K562 (cell line): ENCODE data around the gene ANKMY1. TPM values are rescaled to one million over a fixed set of nuclear protein-coding genes. Genes with fewer than 3 reads are reported as not detected.

Experiments
- ATAC-seq: fragments of 200-7000 bp; cut with Tn5 transposase; 3 replicates; pipeline ENCODE4 v1.9.1; 2020; ENCODE audit warnings: moderate library complexity
- BruUV-seq: library from RNA; stranded (reverse); fragments of 400-500 nt; replicated peaks from 2 replicates; lab custom pipeline; 2021; lab: Mats Ljungman, UMichigan
- CTCF ChIA-PET: fragments of 300-600 bp; formaldehyde crosslinking; extraction: SDS; loops from one replicate; lab custom pipeline; 2021; ENCODE audit warnings: low intra/inter-chr PET ratio; lab: Yijun Ruan, JAX
- POLR2A ChIA-PET: fragments of 300-600, 350-650 bp; sonication (Branson Sonifier 250); formaldehyde crosslinking; extraction: SDS; loops from one replicate; lab custom pipeline; 2021; ENCODE audit warnings: antibody characterized with exemption, inconsistent platforms; lab: Yijun Ruan, JAX
- DNase-seq, 4 experiments: peaks; one replicate each; pipeline versions ENCODE4 v3.0.0 to v3.0.0-alpha.2; 2011 to 2018; ENCODE audit warnings: low spot score in 3 of 4, mixed read lengths in 3 of 4; ENCODE audit errors: extremely low read depth in 1 of 4
- FAIRE-seq: peaks from 2 replicates; lab custom pipeline; 2011; peaks lifted over from hg19 to GRCh38; lab: Jason Lieb, UNC
- H2AFZ ChIP-seq: 2 replicates; pipeline ENCODE4 v1.6.0; 2011; ENCODE audit warnings: low read depth, low read length, control low read depth, inconsistent platforms
- H3K27ac ChIP-seq: fragments of 200-600 bp; 3 replicates; pipeline ENCODE4 v1.8.0; 2011; ENCODE audit warnings: low read depth, mild to moderate bottlenecking, control low read depth, inconsistent platforms, low read length, moderate library complexity, mixed read lengths; ENCODE audit errors: extremely low read depth
- H3K27me3 ChIP-seq, 2 experiments: fragments of 300-600 bp in 1 of 2; 2 replicates in 1 of 2; 3 replicates in 1 of 2; pipeline versions ENCODE4 v1.6.0 to v1.8.0; 2011; ENCODE audit warnings: inconsistent platforms in 2 of 2, low read length in 2 of 2, mild to moderate bottlenecking in 1 of 2, mixed read lengths in 1 of 2, moderate library complexity in 1 of 2; ENCODE audit not compliant: control insufficient read depth in 2 of 2, insufficient read depth in 2 of 2
- H3K36me3 ChIP-seq: fragments of 300-600 bp; 3 replicates; pipeline ENCODE4 v1.8.0; 2011; ENCODE audit warnings: mild to moderate bottlenecking, low read length, inconsistent platforms; ENCODE audit not compliant: control insufficient read depth, insufficient read depth
- H3K4me1 ChIP-seq, 2 experiments: fragments of 200-600 bp in 1 of 2; replicated peaks in 1 of 2; 2 replicates in 1 of 2; 3 replicates in 1 of 2; pipeline versions ENCODE4 v1.5.1 to v1.8.0; 2011; ENCODE audit warnings: inconsistent platforms in 2 of 2, low read length in 2 of 2, mild to moderate bottlenecking in 1 of 2, mixed read lengths in 1 of 2, moderate library complexity in 1 of 2; ENCODE audit not compliant: control insufficient read depth in 2 of 2, insufficient read depth in 2 of 2
- H3K4me2 ChIP-seq: 2 replicates; pipeline ENCODE4 v1.6.1; 2011; ENCODE audit warnings: low read length, control low read depth, inconsistent platforms, mixed read lengths; ENCODE audit not compliant: insufficient read depth
- H3K4me3 ChIP-seq: fragments of 200-600 bp; sonication (generic), shearing (Covaris generic); 2 replicates; pipeline ENCODE4 v1.5.1; 2016; ENCODE audit warnings: control low read depth, inconsistent platforms
- H3K79me2 ChIP-seq: fragments of 200-600 bp; 3 replicates; pipeline ENCODE4 v1.8.0; 2011; ENCODE audit warnings: low read length, inconsistent platforms; ENCODE audit not compliant: control insufficient read depth, insufficient read depth
- H3K9ac ChIP-seq, 2 experiments: 2 replicates each; pipeline versions ENCODE4 v1.6.0 to v1.6.1; 2011; ENCODE audit warnings: low read depth in 2 of 2, low read length in 2 of 2, control low read depth in 1 of 2, inconsistent platforms in 1 of 2, mild to moderate bottlenecking in 1 of 2, mixed read lengths in 1 of 2; ENCODE audit not compliant: insufficient read depth in 1 of 2
- H3K9me1 ChIP-seq: one replicate; pipeline ENCODE4 v1.6.0; 2011; ENCODE audit warnings: inconsistent platforms, mild to moderate bottlenecking, low read length, moderate library complexity; ENCODE audit not compliant: control insufficient read depth, insufficient read depth
- H3K9me3 ChIP-seq: replicated peaks from 2 replicates; pipeline ENCODE4 v1.5.1; 2011; ENCODE audit warnings: low read depth, low read length, inconsistent platforms; ENCODE audit not compliant: control insufficient read depth, insufficient read depth
- H4K20me1 ChIP-seq: replicated peaks from 2 replicates; pipeline ENCODE4 v1.6.1; 2011; ENCODE audit warnings: low read length, inconsistent platforms, mixed read lengths; ENCODE audit not compliant: control insufficient read depth, insufficient read depth
- CTBP1 ChIP-seq: fragments of 450-650 bp; IDR thresholded peaks from 2 replicates; pipeline ENCODE4 v1.6.1; 2016; ENCODE audit warnings: borderline replicate concordance
- ERF ChIP-seq: fragments of 450-650 bp; formaldehyde crosslinking; IDR thresholded peaks from 2 replicates; pipeline ENCODE4 v1.4.0; 2020; ENCODE audit warnings: mild to moderate bottlenecking, mixed read lengths
- GABPB2 ChIP-seq: fragments of 250-450 bp; sonication (Bioruptor Pico); conservative IDR thresholded peaks from 2 replicates; pipeline ENCODE4 v1.5.1; 2021; ENCODE audit warnings: mild to moderate bottlenecking
- NUFIP1 ChIP-seq: fragments of 450-650 bp; IDR thresholded peaks from 2 replicates; pipeline ENCODE4 v1.6.1; 2018; ENCODE audit not compliant: partially characterized antibody
- PATZ1 ChIP-seq: fragments of 250-450 bp; sonication (Bioruptor Pico); IDR thresholded peaks from 2 replicates; pipeline ENCODE4 v1.5.0; 2020; ENCODE audit warnings: mild to moderate bottlenecking, borderline replicate concordance
- PTRF ChIP-seq: fragments of 450-650 bp; IDR thresholded peaks from 2 replicates; pipeline ENCODE4 v1.6.1; 2016; ENCODE audit warnings: mild to moderate bottlenecking, missing genetic modification characterization, missing compliant biosample characterization
- SRF ChIP-seq, 2 experiments: fragments of 250-450, 450-650 bp in 1 of 2; sonication (Bioruptor Pico) in 1 of 2; sonication (generic) in 1 of 2; formaldehyde crosslinking; IDR thresholded peaks; 2 replicates each; pipeline versions ENCODE4 v1.5.0 to v1.5.1; 2020 to 2022; ENCODE audit warnings: mild to moderate bottlenecking in 1 of 2, missing genetic modification reagents in 1 of 2
- STAT6 ChIP-seq: sonication (generic); formaldehyde crosslinking; IDR thresholded peaks from 2 replicates; pipeline ENCODE4 v1.8.1; 2023; ENCODE audit warnings: mild to moderate bottlenecking, missing genetic modification reagents
- ZNF398 ChIP-seq: fragments of 250-450 bp; sonication (Bioruptor Pico); IDR thresholded peaks from 2 replicates; pipeline ENCODE4 v1.8.0; 2021; ENCODE audit warnings: moderate library complexity, mild to moderate bottlenecking, inconsistent platforms
- ZNF445 ChIP-seq: fragments of 250-450 bp; sonication (Bioruptor Pico); IDR thresholded peaks from 2 replicates; pipeline ENCODE4 v1.4.0; 2020; ENCODE audit warnings: low read depth, mild to moderate bottlenecking, moderate library complexity
- ZNF583 ChIP-seq: fragments of 250-450 bp; sonication (Bioruptor Pico); IDR thresholded peaks from 2 replicates; pipeline ENCODE4 v1.4.0; 2020
- WGBS: fragments of 100-300 bp; shearing (Covaris generic); methylation state at CpG from one replicate; pipeline ENCODE4 v1.1.6; 2016; ENCODE audit warnings: low coverage, mixed read lengths; ENCODE audit not compliant: insufficient coverage; ENCODE audit errors: missing lambda C conversion rate; 5-methylcytosine and 5-hydroxymethylcytosine counted together
- in situ Hi-C: fragments of 300-500 bp; cut with MboI; formaldehyde crosslinking; loops from 4 replicates; pipeline ENCODE4 v1.15.0; 2018; ENCODE audit warnings: inconsistent platforms, mixed read lengths
- intact Hi-C: fragments of 100-400 bp; cut with micrococcal nuclease; formaldehyde crosslinking; loops from 2 replicates; pipeline ENCODE4 v1.14.2; 2022
- polyA plus RNA-seq, 8 experiments: library from polyadenylated mRNA; depleted of rRNA in 4 of 8; stranded (reverse) in 5 of 8; unstranded in 3 of 8; fragments of >200 nt; fragmentation: Nextera tagmentation in 2 of 8; fragmentation: Illumina TruSeq in 1 of 8; extraction: Ambion mirVana in 2 of 8; extraction: Trizol in 1 of 8; gene quantifications; 2 replicates each; pipeline versions ENCODE4 v1.2.1 to v1.2.3, GENCODE V29; 2011 to 2014; ENCODE audit warnings: inconsistent platforms in 1 of 8, missing spikeins in 1 of 8
- total RNA-seq, 7 experiments: library from RNA; depleted of rRNA in 6 of 7; stranded (reverse); fragments of >200 nt in 6 of 7; fragmentation: Illumina TruSeq in 2 of 7; extraction: Trizol in 2 of 7; gene quantifications; 2 replicates each; pipeline versions ENCODE4 v1.2.1 to v1.2.3, GENCODE V29; 2011 to 2021; ENCODE audit warnings: low replicate concordance in 1 of 7

The ANKMY1 gene
- total and polyA plus RNA-seq, 9 of the 15 experiments (the other 6 are each of a cell fraction or from before 2014, with no cell fraction given): 0.75 to 15.1 (median 11.7) TPM

GRCh38 chr2:240432820-240433801 lies 124.7 kb downstream of the ANKMY1 start:
- ChIA-PET CTCF (no interaction called here), POLR2A (no interaction called here)
- no TSS peak for BruUV-seq
- H3K79me2 ChIP-seq: no peaks in the 10 kb centered on the region
- no peak overlapping the region for H2AFZ ChIP-seq
- intact Hi-C loops (no loop called here), in situ Hi-C loops (no loop called here)
- TF ChIP-seq ZNF398 (CRISPR knock-in tag) (no peak), NUFIP1 (no peak), STAT6 (CRISPR knock-in tag) (no peak), ZNF445 (CRISPR knock-in tag) (no peak), CTBP1 (no peak), ERF (CRISPR knock-in tag) (no peak), SRF (CRISPR knock-in tag; IDR thresholded peaks at IDR 0.05) (no peak), PTRF (no peak), GABPB2 (CRISPR knock-in tag) (no peak), PATZ1 (CRISPR knock-in tag) (no peak), ZNF583 (CRISPR knock-in tag) (no peak)
- no peaks in the 10 kb centered on the region for H3K36me3 ChIP-seq
- no peak overlapping the region for H3K27ac ChIP-seq
- no peak overlapping the region for H3K9ac ChIP-seq
- H3K4me1 ChIP-seq: peaks cover 0 to 31% of the 10 kb centered on the region in 2 experiments; a peak in 3 of 5 replicates
- FAIRE-seq: no peak
- WGBS: 9% methylated on average over 24 of the region's 34 CpGs
- peaks cover 2% of the 10 kb centered on the region for H3K9me1 ChIP-seq
- no peak for ATAC-seq
- no peaks in the 10 kb centered on the region for H3K9me3 ChIP-seq
- no peak overlapping the region for H3K4me2 ChIP-seq
- H3K27me3 ChIP-seq: peaks cover 6 to 47% of the 10 kb centered on the region in 2 experiments; a peak in 4 of 5 replicates
- peaks cover 10% of the 10 kb centered on the region; the same call in 1 of the 2 replicates for H4K20me1 ChIP-seq
- no peak overlapping the region for H3K4me3 ChIP-seq
- no peak for DNase-seq
